Measurements from ENCODE around the gene LBP.
"Not testable (repeated sequence)": the region's sequence is repeated elsewhere in the genome, so short reads cannot be mapped to it uniquely, and the experiment has no call there.

LBP gene

DNA sequence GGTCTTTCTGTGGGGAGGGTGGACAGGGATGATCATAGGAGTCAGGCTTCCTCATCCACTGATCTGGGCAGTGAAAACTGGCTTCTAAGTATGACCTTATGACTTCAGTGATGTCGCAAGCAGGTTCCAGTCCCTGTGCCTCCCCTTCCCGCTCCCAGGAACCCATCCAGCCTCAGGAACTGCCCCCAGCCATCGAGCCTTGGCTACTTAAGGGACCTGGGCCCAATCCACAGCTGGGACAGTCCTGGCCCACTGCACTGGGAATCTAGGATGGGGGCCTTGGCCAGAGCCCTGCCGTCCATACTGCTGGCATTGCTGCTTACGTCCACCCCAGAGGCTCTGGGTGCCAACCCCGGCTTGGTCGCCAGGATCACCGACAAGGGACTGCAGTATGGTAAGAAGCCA is at the start of gene LBP:
TSS of gene LBP (plus strand) at position 236 of the 405 bp plus-strand sequence. CDS start at position 271, 35 bp downstream.
- no peak for DNase-seq (ENCODE audit: low spot score)

GRCh38 chr20:38297916-38298674 is 48.2 kb upstream of the LBP start:
- DNase-seq (ENCODE audit: low spot score), result no peak

- no peak for DNase-seq (ENCODE audit: low spot score)
Measured at GRCh38 chr20:38298768-38299288, 47.5 kb upstream of the LBP start.

DNA sequence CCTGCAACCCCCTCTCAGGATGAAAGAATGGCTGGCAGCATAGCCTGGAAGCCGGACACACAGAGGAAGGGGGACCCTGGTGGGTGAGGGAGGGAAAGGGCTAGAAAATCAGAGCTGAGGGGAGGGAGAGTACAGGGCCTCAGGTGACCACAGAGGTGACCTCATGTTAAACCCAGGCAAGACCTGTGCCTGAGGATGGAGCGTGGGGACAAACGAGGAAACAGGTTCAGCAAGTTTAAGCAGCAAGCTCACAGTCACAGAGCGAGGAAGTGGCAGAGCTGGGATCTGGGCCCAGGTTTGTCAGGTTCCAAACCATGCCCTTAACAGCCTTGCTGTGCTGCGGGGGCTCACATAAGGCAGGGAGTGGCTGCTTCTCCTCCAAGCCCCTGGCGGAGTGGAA is 46.3 kb upstream of the LBP start:
- DNase-seq (ENCODE audit: low spot score), result no peak

DNA sequence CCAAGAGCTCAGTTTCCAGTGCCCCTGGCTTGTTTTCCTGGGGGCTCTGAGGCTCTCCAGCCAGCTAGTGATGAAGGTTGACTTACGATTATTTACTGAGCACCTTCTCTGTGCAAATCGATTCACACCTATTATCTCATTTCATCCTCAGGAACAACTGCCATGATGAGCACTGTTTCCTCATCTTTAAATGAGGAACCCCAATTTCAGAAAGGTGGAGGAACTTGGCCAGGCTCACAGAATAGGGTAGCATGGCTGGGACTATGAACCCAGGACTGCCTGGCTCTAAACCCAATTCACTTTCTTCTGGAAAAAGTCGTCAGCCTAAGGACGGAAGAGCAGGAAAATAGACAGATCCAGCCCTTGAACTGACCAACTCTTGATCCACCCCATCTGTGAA is 45.8 kb upstream of the LBP start:
- DNase-seq (ENCODE audit: low spot score), result no peak

- DNase-seq (ENCODE audit: low spot score), result no peak
Measured at GRCh38 chr20:38301309-38301708, 45.0 kb upstream of the LBP start.

DNA sequence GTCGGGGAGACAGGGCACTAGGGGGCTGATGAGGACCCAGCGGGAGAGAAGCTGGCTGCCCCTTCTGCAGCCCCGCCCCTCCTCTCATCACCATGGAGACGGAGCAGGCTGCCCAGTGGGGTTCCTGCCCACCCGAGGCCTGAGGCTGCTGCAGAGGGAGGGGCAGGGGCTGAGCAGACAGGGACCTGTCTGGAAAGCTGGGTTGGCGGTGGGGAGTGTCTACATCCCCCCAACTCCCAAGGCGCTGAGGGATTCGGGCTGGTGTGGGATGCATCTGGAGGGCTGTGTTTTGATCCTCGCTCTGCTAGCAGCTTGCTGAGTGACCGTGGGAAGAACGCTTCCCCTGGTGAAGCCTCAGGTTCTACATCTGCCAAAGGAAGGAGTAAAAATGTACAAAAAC is 43.5 kb upstream of the LBP start:
- DNase-seq (ENCODE audit: low spot score), result no peak

- DNase-seq (ENCODE audit: low spot score), result no peak
Measured at GRCh38 chr20:38303908-38304379, 42.3 kb upstream of the LBP start, which contains the start of gene BPI. Gene BPI (plus strand): TSS chr20:38304156. CDS start chr20:38304224, 68 bp downstream.

- DNase-seq (ENCODE audit: low spot score), result no peak
Measured at GRCh38 chr20:38304845-38305447, 41.3 kb upstream of the LBP start.

DNA sequence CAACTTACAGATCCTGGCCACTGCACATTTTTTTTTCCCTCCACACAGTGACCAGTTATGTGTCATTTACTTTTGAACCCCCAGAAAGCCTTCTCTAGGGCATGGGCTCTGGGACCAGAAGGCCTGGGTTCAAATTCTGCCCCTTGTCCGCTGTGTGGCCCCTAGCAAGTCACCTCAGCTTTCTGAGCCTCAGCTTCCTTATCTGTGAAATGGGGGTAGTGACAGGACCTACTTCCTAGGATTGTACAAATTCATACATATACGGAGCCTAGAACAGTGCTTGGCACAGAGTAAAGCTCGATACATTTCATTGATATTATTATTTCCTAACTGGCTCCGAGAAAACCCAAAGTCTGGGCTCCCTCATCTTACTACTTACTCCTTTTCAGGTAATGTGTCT is 40.7 kb upstream of the LBP start:
- DNase-seq (ENCODE audit: low spot score), result no peak

GRCh38 chr20:38306379-38306778 is 39.9 kb upstream of the LBP start:
- no peak for DNase-seq (ENCODE audit: low spot score)

- DNase-seq (ENCODE audit: low spot score), result no peak
Measured at GRCh38 chr20:38307371-38308046, 38.8 kb upstream of the LBP start.

- no peak for DNase-seq (ENCODE audit: low spot score)
Measured at GRCh38 chr20:38308047-38308438, 38.2 kb upstream of the LBP start.

DNA sequence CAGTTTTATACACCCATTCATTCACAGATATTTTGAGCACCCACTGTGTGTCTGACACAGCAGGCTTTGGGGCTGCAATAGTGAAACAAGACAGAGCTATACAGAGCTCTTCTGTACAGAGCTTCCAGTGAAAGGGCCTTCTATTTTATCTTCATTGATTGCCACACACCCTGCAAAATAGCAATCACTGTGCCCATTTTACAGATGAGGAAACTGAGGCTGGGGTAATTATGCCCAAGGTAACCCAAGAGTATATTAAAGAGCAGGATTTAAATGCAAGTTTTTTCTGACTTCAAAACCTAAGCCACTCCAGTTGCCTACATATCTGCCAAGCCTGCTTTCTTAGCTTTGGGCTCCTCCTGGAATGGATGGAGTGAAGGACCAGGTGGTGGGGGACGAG is 37.8 kb upstream of the LBP start:
- DNase-seq (ENCODE audit: low spot score), result no peak

GRCh38 chr20:38311091-38311490 is 35.2 kb upstream of the LBP start:
- no peak for DNase-seq (ENCODE audit: low spot score)

DNA sequence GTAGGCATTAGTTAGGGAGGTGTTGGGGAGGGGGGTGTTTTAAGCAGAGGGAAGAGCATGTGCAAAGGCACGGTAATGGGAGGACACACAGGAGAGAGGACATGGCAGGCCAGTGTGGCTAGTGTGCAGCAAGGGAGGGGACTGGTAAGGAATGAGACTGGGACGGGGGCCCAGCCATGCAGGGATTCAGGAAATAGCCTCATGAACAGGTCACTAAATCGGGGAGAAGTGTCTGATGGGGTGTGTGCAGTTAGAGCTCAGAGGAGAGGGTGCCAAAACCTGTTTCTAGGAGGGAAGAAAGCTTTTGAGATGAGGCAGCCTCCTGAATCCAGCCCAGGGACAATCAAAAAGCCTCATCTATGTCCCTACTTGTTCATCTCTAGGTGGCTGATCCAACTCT is 34.8 kb upstream of the LBP start:
- no peak for DNase-seq (ENCODE audit: low spot score)

DNA sequence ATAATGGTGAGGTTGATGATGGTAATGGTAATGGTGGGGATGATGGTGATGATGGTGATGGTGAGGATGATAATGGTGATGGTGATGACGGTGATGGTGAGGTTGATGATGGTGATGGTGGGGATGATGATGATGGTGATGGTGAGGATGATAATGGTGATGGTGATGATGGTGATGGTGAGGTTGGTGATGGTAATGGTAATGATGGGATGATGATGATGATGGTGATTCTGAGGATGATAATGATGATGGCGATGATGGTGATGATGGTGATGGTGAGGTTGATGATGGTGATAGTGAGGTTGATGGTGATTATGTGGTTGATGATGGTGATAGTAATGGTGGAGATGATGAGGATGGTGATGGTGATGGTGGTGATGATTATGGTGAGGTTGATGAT is 32.6 kb upstream of the LBP start:
- DNase-seq (ENCODE audit: low spot score), result no peak

DNA sequence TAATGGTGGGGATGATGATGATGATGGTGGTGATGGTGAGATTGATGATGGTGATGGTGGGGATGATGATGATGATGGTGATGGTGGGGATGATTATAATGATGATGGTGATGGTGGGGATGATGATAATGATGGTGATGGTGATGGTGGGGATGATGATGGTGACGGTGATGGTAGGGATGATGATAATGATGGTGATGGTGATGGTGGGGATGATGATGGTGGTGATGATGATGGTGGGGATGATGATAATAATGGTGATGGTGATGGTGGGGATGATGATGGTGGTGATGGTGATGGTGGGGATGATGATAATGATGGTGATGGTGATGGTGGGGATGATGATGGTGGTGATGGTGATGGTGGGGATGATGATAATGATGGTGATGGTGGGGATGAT is 31.9 kb upstream of the LBP start:
- not testable (repeated sequence) for DNase-seq (ENCODE audit: low spot score)

DNA sequence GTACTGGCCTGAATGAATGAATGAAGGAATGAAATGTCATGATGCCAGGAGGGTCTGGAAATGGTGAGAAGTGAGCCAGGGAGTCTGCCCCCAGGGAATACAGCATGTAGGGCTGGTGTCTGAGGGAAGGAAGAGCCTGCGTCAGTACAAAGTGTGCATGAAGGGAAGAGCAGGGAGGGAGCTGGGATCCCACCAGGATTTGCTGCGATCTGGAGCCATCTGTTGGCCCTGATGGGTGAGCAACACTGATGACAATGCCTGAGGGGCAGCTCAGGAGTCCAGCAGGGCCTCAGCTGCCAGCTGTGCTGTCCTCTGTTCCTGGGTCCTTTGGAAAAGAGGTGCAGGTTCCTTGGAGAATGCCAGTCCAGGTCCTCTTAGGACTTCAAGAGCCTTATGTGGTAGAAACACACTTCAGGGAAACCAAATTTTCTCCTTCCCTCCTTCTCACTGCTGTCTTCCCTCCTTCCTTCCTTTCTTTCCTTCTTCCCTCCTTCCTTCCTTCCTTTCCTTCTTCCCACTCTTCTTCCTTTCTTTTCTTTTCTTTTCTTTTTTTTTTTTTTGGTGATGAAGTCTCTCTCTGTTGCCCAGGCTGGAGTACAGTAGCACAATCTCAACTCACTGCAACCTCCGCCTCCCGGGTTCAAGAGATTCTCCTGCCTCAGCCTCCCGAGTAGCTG is 30.9 kb upstream of the LBP start:
- no peak for DNase-seq (ENCODE audit: low spot score)

DNA sequence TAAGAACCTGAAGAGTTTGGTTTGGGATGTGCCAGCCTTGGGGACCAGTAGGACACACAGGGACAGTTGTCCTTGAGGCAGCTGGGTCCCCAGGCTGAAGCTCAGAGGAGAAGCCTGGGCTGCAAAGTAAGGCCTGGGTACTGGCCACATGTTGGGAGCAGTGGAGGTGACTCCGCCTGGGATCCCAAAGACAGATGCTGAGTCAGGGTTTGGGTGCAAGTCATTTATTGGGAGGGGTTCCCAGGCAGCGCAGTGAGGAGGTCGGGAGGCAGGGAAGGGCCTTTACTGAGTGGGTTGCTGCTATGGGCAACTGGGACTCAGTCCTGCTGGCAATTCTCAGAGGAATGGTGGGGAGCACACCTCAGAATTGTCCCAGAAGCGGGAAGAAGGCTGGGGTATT is 29.9 kb upstream of the LBP start:
- no peak for DNase-seq (ENCODE audit: low spot score)

DNA sequence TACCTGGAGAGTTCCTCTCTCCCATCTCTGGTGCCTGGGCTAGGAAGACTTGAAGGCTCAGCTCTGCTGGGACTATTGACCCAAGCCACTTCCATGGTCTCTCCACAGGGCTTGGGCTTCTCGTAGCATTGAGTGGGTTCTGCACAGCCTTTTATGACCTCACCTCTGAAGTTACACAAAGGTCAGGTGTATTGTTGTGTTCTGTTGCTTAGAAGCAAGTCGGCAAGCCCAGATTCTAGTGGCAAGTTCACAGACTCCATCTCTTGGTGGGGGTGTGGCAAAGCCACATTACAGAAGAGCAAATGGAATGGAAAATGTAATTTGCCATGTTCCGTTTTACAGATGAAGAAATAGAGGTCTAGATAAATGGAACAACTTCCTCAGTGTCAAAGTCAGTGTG is 28.9 kb upstream of the LBP start:
- no peak for DNase-seq (ENCODE audit: low spot score)

DNA sequence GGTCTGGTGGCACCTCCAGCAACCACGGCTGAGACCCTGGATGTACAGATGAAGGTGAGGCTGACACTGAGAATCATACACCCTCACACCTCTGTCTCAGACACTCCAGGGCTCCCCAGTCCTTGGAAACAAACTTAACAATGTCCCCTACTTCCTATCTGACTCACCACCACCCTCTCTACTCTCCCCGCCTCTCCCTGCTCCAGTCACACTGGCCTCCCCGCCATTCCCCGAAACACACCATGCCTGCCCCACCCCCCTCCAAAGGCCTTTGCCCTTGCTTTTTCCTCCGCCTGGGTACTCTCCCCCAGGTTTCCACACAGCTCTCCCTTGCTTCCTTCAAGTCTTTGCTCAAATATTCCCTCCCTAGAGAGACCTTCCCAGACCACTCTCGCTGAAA is 26.1 kb upstream of the LBP start:
- DNase-seq (ENCODE audit: low spot score), result no peak
